HG02798 (cell line): ENCODE results near the gene TIMP4.

Experiments
- ATAC-seq: cut with Tn5 transposase; IDR thresholded peaks from one replicate; pipeline ENCODE4 v1.9.1; 2021; ENCODE audit warnings: mild to moderate bottlenecking; ENCODE audit not compliant: unreplicated experiment, poor library complexity

TIMP4 gene

DNA sequence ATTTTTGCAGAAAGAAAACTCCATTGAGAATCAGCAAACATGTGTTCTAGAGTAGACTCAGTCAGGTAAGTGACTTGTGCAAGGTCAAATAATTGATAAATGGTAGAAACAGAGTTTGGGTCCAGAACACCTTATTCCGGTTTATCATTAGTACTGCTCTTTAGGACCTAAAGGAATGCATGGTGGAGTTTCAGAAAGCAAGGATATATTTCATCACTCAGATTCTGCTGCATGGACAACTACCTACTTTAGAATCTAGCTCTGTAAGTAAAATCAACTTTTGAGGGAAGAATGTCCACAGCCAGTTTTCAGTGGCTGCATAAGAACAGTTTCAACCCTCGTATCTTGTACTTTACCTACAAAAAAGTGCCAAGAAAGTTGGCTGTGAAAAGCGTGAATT lies 43.6 kb downstream of the TIMP4 start:
- no peak for ATAC-seq

- no peak for ATAC-seq
Measured at GRCh38 chr3:12114251-12114650, 44.5 kb downstream of the TIMP4 start.

- ATAC-seq: no peak
Measured at GRCh38 chr3:12107071-12107713, 51.5 kb downstream of the TIMP4 start.
